HG02840 (cell line): Measurements from ENCODE around the gene EXOC2.
"Not testable (repeated sequence)": the region's sequence is repeated elsewhere in the genome, so short reads cannot be mapped to it uniquely, and the experiment has no call there.

Experiments used
- ATAC-seq: cut with Tn5 transposase; IDR thresholded peaks from one replicate; pipeline ENCODE4 v1.9.1; 2021; ENCODE audit warnings: mild to moderate bottlenecking, moderate library complexity, moderate number of reproducible peaks; ENCODE audit not compliant: unreplicated experiment, low FRiP score

Gene EXOC2

GRCh38 chr6:593907-594212 lies 99.1 kb downstream of the EXOC2 start:
- no peak for ATAC-seq

DNA sequence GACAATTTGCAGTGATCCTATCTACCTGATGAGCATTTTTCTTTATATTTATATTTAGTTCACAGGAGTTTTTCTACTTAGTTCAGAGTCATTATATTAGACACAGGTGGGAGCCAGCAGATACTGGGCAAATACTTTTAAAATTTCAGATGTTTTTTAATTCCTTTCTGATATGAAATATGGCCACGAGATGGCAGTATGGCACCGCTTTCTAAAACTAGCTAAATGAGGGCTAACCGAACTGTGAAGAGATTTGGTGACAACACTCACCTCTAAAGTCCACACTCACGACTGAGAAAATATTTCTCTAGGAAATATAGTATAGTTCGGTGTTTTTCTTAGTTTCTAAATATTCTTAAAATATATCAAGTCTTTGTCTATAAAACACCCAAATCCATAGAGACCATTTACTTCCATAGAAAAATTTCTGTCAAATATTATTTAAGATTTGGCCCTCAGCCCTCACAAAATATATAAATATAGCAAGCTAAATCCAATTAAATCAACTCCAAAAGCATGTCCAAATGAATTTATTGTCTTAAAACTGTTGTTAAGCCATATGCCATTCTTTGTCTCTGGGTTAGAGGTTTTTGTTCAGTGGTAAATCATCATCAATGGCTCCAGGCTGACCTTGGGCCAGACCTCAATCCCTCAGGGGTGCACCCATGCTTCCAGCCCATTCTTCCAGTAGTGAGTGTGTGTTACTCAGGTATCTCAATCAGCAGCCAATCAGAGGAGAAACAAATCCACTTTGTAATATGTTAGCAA lies 99.6 kb downstream of the EXOC2 start:
- no peak for ATAC-seq

DNA sequence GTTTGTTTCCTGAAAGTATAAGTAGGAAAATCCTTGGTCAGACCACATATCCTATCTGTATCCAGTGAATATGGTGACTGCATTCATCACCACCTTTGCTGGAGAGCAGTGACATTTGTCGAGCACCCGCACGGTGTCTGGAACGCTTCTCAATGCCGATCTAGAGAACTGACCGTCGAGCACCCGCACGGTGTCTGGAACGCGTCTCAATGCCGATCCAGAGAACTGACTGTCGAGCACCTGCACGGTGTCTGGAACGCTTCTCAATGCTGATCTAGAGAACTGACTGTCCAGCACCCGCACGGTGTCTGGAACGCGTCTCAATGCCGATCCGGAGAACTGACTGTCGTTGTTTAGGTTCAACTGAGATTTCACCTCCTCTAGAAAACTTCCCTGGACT lies 103.8 kb downstream of the EXOC2 start:
- no peak for ATAC-seq

GRCh38 chr6:586553-586952 lies 106.4 kb downstream of the EXOC2 start:
- ATAC-seq, result no peak

DNA sequence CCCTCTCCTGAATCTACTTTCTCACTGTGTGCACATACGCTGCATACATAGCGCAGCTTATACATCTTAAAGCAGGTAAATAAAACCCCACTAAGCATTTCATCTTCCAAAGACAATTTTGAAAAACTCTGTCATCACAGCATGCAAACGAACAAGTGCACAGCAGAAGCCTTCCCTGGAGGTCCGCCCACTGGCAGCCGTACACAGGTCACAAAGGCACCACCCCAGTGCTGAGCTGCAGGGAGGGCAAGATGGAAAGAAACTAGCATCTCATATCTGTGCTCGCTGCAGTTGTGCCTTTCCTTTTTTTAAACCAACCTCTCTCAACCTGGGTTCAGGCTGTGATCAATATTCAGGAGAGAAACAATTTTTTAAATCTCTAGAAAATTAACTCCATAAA lies 109.3 kb downstream of the EXOC2 start:
- ATAC-seq, result no peak

- no peak for ATAC-seq
Measured at GRCh38 chr6:583116-583515, 109.8 kb downstream of the EXOC2 start.

GRCh38 chr6:582370-582769 lies 110.6 kb downstream of the EXOC2 start:
- ATAC-seq, result no peak

- no peak for ATAC-seq
Measured at GRCh38 chr6:579339-579738, 113.6 kb downstream of the EXOC2 start.

DNA sequence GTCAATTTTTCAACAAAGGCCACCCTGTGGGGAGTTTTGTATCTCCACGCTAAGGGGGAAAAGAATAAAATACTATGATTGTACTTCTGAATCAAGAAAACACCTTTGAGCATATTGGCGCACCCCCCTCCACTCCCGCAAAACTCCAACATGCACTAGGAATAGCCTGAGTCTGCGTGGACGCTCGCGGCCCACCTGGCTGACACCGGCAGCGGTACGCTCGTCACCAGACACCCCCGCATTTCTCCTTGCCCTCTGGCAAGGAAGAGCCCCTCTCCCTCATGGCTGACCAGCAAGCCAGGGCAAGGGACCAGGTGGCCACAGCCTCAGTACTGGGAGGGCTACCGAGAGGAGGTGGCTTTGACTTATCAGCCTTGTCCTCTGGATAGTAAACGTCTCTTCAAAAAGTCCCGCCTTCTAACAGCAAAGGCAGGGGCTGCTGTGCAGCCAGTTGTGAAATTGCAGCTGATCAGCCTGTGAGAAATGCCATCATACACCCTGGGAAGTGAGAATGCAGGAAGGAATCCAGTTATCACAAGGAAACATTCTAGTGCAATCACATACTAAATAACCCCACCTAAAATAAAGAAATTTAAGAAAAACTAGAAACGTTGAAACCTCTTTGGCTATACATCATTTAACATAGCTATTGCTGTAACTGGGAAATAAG lies 120.2 kb downstream of the EXOC2 start:
- no peak for ATAC-seq

- ATAC-seq, result no peak
Measured at GRCh38 chr6:571892-572291, 121.0 kb downstream of the EXOC2 start.

DNA sequence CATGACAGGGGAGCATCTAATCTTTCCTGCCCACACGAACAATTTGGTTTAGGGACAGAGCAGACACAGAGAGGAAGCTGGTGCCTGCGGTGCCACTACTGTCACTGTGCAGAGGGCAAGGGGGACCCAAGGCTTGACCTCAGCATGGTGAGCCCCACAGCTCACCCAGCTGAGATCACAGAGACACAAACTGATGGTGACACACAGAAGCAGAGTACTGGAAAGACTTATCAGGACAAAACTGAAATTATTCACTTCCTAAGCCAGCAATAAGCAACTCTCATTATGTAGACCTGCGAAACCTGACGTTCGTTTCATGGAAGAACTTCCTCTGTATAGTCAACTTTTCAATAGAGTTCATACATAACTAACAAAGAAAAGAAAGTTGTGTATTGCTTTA lies 122.1 kb downstream of the EXOC2 start:
- no peak for ATAC-seq

DNA sequence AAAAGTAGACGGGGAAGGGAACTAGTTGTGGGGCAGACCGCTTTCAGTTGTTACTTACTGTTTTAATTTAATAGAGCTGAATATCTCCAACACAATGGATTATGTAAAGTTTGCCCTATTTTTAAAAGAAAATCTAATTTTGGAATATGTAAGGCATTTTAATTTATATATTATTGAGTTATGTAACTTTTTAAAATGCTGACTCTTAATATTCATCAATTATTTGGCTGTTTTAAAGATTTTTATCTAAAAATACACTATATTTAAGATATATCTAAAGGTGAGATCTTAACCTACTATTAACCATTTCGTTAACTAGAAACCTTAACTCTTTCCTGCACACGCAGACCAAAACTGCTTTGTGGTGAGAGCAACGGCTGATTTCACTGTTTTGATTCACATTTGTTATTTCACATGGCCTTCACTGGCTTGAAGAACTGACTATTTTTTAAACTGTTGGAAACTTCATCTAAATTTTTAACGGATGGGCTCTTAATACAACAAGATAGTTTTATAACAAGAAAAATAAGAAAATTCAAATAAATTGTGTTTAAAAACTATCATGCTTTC lies 123.9 kb downstream of the EXOC2 start:
- no peak for ATAC-seq

- ATAC-seq, result no peak
Measured at GRCh38 chr6:568085-568484, 124.9 kb downstream of the EXOC2 start.

DNA sequence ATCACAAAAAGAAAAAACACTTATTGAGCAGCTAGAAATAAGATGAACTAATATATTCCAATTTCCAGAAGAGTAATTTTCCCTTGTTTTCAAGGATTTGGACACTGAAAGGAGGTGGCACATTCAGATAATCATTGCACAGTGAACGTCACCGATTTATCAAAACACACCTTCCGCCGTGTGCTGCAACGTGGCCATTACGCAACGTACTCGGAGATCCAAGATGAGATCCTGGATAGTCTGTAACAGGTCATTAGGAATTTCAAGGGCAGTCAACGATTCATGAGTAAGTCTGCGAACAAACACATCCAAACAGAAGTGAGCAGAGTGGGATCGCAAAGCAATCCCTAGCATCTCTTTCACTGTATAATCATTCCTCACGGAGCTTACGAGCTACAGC lies 129.1 kb downstream of the EXOC2 start:
- no peak for ATAC-seq

DNA sequence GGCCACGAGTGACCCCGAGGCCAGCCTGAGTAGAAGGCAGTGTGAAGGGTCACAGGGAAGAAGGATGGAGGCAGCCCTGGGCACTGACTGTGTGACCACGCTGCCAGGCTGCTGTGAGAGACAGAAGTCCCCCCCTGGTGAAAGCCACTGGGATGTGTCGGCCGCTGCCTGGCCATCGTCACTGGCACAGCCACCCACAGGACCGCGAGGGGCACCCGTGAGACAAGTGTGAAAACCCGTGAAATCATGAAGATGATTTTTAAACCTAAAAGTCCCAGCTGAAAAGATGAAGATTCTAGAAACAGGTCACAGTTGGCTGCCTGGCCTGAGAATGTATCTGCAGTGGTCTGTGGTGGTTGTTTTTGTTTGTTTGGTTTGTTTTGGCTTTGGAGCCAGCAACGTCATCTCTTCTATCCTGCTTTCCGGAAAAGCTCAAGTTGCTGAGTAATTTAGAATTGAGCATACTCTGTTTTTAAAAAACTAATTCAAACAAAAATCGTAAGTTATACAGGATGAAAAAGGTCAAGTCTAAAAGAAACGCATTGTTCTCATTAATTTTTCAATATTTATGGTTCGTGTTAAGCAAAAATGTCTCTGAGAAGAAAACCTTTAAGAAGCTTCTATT lies 130.8 kb downstream of the EXOC2 start:
- no peak for ATAC-seq

DNA sequence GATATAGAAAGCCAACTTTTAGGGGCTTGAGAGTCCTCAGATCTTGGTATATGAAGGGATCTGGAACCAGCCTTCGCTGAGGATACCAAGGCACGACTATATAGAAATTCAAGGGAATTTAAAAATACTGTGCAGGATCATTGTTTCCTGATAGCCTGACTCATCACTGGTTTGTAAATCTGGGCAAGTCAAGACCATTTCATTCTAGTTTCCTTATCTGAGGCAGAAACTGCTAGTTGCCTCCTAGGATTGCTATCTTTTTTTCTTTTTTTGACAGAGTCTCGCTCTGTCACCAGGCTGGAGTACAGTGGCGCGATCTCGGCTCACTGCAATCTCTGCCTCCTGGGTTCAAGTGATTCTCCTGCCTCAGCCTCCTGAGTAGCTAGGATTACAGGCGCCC lies 131.6 kb downstream of the EXOC2 start:
- not testable (repeated sequence) for ATAC-seq

DNA sequence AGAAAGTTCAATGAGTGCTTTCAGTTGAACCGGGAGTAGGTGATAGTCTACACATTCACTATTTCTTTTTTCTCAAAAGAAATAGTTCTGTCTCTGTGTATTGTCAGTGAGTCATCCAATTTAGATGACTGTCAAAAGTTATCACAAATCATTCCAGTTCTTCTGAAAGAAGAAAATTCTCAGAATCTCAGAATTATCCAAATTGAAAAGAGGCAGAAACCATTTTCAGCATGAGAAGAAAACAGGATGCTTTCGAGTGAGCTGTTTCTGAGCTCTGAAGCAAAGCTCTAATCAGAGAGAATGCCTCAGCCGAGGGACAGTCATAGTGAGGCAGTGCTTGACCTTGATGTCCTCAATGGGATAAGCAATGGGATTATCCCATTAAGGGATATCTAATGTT lies 134.0 kb downstream of the EXOC2 start:
- no peak for ATAC-seq

- no peak for ATAC-seq
Measured at GRCh38 chr6:558089-558488, 134.8 kb downstream of the EXOC2 start.

GRCh38 chr6:551829-552350 lies 141.0 kb downstream of the EXOC2 start:
- ATAC-seq, result no peak

DNA sequence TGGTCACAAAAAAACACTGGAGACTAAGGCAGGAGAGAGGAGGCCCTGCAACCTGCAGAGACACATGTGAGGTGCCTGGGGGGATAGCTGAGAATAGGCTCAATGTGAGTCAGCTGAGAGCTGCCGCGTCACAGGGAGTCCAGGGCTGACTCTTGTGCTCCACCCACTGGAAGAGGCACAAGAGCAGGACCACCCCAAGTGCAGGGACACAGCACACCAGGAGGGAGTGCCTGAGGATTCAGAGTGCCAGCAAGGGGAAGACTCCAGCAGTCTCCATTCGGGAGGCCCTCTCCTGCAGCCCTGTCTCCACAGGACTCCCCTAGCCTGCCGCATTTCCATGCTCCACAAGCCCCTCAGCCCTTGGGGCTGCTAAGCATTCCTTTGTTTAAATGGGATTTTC lies 141.5 kb downstream of the EXOC2 start:
- ATAC-seq, result no peak

DNA sequence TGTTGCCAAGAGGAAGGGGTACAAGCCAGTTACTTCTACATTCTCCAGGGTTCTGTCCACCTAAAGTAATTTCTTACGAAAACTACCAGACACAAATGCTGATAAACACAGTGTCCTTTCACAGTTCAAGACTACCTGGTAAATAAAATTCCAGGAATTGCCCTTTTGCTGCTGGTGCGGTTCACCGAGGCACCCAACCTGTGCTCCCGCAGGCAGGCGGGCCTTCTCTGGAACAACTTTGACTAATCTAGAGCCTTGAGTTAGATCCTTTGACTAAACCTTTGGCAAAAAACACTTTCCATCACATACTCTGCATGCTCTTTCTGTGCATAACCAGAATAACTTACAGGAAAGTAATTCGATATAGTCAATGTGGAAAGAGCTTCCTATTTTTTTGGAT lies 143.0 kb downstream of the EXOC2 start:
- no peak for ATAC-seq
